ENCODE results near the gene C16orf96.

Gene C16orf96

GRCh38 chr16:4591706-4592470, 35.7 kb downstream of the C16orf96 start:
- no peak overlapping the region for H3K27ac ChIP-seq (ENCODE audit: low read length)
- TF ChIP-seq, protein P1, sequence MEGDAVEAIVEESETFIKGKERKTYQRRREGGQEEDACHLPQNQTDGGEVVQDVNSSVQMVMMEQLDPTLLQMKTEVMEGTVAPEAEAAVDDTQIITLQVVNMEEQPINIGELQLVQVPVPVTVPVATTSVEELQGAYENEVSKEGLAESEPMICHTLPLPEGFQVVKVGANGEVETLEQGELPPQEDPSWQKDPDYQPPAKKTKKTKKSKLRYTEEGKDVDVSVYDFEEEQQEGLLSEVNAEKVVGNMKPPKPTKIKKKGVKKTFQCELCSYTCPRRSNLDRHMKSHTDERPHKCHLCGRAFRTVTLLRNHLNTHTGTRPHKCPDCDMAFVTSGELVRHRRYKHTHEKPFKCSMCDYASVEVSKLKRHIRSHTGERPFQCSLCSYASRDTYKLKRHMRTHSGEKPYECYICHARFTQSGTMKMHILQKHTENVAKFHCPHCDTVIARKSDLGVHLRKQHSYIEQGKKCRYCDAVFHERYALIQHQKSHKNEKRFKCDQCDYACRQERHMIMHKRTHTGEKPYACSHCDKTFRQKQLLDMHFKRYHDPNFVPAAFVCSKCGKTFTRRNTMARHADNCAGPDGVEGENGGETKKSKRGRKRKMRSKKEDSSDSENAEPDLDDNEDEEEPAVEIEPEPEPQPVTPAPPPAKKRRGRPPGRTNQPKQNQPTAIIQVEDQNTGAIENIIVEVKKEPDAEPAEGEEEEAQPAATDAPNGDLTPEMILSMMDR (IDR thresholded peaks at IDR 0.05; ENCODE audit: borderline replicate concordance, extremely low read depth, low read length, poor library complexity, severe bottlenecking) = no peak
- TF ChIP-seq EZH2 (IDR thresholded peaks at IDR 0.05; ENCODE audit: borderline replicate concordance, low read depth, low read length, severe bottlenecking) = no peak
- H4K20me1 ChIP-seq (ENCODE audit: insufficient read depth, low read length) = no peaks in the 10 kb centered on the region
- H2AFZ ChIP-seq (ENCODE audit: low read depth, low read length) = no peak overlapping the region
- no peaks in the 10 kb centered on the region for H3K9me3 ChIP-seq (ENCODE audit: insufficient read depth, low read length, severe bottlenecking)
- DNase-seq (no peak), ATAC-seq (ENCODE audit: insufficient read depth, low read depth) (no peak)
- peaks cover 3% of the 10 kb centered on the region for H3K27me3 ChIP-seq (ENCODE audit: insufficient read depth, low read length, poor library complexity)
- H3K4me3 ChIP-seq (ENCODE audit: low read depth in 1 of 2, low read length in 2 of 2) = no peak overlapping the region
- H3K9ac ChIP-seq (ENCODE audit: low read depth, low read length) = no peak overlapping the region
- H3K79me2 ChIP-seq (ENCODE audit: insufficient read depth, low read length) = no peaks in the 10 kb centered on the region
- no peaks in the 10 kb centered on the region for H3K36me3 ChIP-seq (ENCODE audit: insufficient read depth, low read length)
- no peaks in the 10 kb centered on the region for H3K4me1 ChIP-seq (ENCODE audit: insufficient read depth, low read length)
- no peak overlapping the region for H3K4me2 ChIP-seq (ENCODE audit: insufficient read depth, low read length)

GRCh38 chr16:4593086-4593485, 36.9 kb downstream of the C16orf96 start:
- no peak overlapping the region for H2AFZ ChIP-seq (ENCODE audit: low read depth, low read length)
- no peak overlapping the region for H3K4me3 ChIP-seq (ENCODE audit: low read depth in 1 of 2, low read length in 2 of 2)
- no peak overlapping the region for H3K9ac ChIP-seq (ENCODE audit: low read depth, low read length)
- H4K20me1 ChIP-seq (ENCODE audit: insufficient read depth, low read length) = no peaks in the 10 kb centered on the region
- no peaks in the 10 kb centered on the region for H3K79me2 ChIP-seq (ENCODE audit: insufficient read depth, low read length)
- no peak for DNase-seq
- ATAC-seq (ENCODE audit: insufficient read depth, low read depth) = no peak
- no peaks in the 10 kb centered on the region for H3K9me3 ChIP-seq (ENCODE audit: insufficient read depth, low read length, severe bottlenecking)
- H3K36me3 ChIP-seq (ENCODE audit: insufficient read depth, low read length) = no peaks in the 10 kb centered on the region
- TF ChIP-seq EZH2 (IDR thresholded peaks at IDR 0.05; ENCODE audit: borderline replicate concordance, low read depth, low read length, severe bottlenecking) = no peak
- TF ChIP-seq, protein P1 (IDR thresholded peaks at IDR 0.05; ENCODE audit: borderline replicate concordance, extremely low read depth, low read length, poor library complexity, severe bottlenecking) = no peak
- no peak overlapping the region for H3K27ac ChIP-seq (ENCODE audit: low read length)
- no peaks in the 10 kb centered on the region for H3K4me1 ChIP-seq (ENCODE audit: insufficient read depth, low read length)
- no peak overlapping the region for H3K4me2 ChIP-seq (ENCODE audit: insufficient read depth, low read length)
- no peaks in the 10 kb centered on the region for H3K27me3 ChIP-seq (ENCODE audit: insufficient read depth, low read length, poor library complexity)

GRCh38 chr16:4594433-4595410, 38.6 kb downstream of the C16orf96 start:
- H3K9me3 ChIP-seq (ENCODE audit: insufficient read depth, low read length, severe bottlenecking) = no peaks in the 10 kb centered on the region
- no peak overlapping the region for H3K4me3 ChIP-seq (ENCODE audit: low read depth in 1 of 2, low read length in 2 of 2)
- H3K27ac ChIP-seq (ENCODE audit: low read length) = no peak overlapping the region
- no peaks in the 10 kb centered on the region for H3K79me2 ChIP-seq (ENCODE audit: insufficient read depth, low read length)
- H3K4me2 ChIP-seq (ENCODE audit: insufficient read depth, low read length) = no peak overlapping the region
- no peak overlapping the region for H3K9ac ChIP-seq (ENCODE audit: low read depth, low read length)
- DNase-seq (no peak), ATAC-seq (ENCODE audit: insufficient read depth, low read depth) (no peak)
- no peak overlapping the region for H2AFZ ChIP-seq (ENCODE audit: low read depth, low read length)
- no peaks in the 10 kb centered on the region for H3K4me1 ChIP-seq (ENCODE audit: insufficient read depth, low read length)
- no peaks in the 10 kb centered on the region for H4K20me1 ChIP-seq (ENCODE audit: insufficient read depth, low read length)
- H3K27me3 ChIP-seq (ENCODE audit: insufficient read depth, low read length, poor library complexity) = no peaks in the 10 kb centered on the region
- H3K36me3 ChIP-seq (ENCODE audit: insufficient read depth, low read length) = no peaks in the 10 kb centered on the region
- no peak for TF ChIP-seq EZH2 (IDR thresholded peaks at IDR 0.05; ENCODE audit: borderline replicate concordance, low read depth, low read length, severe bottlenecking)
- TF ChIP-seq, protein P1 (IDR thresholded peaks at IDR 0.05; ENCODE audit: borderline replicate concordance, extremely low read depth, low read length, poor library complexity, severe bottlenecking) = no peak
